Measurements from ENCODE around the gene OMD. TPM values are rescaled to one million over a fixed set of nuclear protein-coding genes. Genes with fewer than 3 reads are reported as not detected.
A peak's percentile ranks its signal among the peaks of the same experiment; 100 is the strongest.

OMD gene
- total RNA-seq, 1 donor from 2014 or later, result not detected

DNA sequence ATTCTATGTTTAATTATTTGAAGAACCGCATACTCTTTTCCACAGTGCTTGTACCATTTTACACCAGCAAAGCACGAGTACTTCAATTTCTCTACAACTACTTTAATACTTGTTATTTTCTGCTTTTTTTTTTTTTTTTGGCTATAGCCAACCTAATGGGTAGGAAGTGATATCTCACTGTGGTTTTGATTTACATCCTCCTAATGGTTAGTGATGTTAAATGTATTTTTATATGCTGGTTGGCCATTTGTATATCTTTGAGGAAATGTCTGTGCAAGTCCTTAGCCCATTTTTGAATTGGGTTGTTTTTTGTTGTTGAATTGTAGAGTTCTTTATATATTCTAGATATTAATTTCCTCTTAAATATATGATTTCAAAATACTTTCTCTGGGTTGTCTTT is 42.5 kb downstream of the OMD start:
- TF ChIP-seq, protein P1, sequence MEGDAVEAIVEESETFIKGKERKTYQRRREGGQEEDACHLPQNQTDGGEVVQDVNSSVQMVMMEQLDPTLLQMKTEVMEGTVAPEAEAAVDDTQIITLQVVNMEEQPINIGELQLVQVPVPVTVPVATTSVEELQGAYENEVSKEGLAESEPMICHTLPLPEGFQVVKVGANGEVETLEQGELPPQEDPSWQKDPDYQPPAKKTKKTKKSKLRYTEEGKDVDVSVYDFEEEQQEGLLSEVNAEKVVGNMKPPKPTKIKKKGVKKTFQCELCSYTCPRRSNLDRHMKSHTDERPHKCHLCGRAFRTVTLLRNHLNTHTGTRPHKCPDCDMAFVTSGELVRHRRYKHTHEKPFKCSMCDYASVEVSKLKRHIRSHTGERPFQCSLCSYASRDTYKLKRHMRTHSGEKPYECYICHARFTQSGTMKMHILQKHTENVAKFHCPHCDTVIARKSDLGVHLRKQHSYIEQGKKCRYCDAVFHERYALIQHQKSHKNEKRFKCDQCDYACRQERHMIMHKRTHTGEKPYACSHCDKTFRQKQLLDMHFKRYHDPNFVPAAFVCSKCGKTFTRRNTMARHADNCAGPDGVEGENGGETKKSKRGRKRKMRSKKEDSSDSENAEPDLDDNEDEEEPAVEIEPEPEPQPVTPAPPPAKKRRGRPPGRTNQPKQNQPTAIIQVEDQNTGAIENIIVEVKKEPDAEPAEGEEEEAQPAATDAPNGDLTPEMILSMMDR (IDR thresholded peaks at IDR 0.05; ENCODE audit: insufficient read depth, low read length, severe bottlenecking), result no peak

DNA sequence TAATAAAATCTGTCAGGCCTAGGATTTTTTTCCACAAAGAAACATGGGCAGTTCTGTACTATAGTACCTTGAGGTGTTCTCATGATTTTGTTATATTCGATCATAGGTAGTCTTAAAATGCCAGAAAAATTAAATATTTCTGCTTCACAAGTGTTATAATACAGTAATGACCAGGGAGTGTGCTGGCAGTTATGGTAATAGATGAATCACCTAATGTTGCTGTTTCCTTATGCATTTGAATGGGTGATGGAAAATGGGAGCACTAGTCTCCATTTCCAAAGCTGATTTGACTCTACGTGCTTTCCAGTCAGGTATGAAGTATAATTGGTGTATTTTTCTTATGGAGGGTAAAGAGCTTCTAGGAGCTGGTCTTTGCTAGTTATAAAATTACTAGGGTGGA is 43.7 kb downstream of the OMD start:
- no peaks in the 10 kb centered on the region for H3K27me3 ChIP-seq (ENCODE audit: control insufficient read depth, insufficient read depth, low read length)
- DNase-seq (ENCODE audit: low read depth) (peak; percentile 17), FAIRE-seq (no peak)
- H3K4me3 ChIP-seq (ENCODE audit: low read depth, low read length), result no peak overlapping the region
- TF ChIP-seq, protein P1 (IDR thresholded peaks at IDR 0.05; ENCODE audit: insufficient read depth, low read length, severe bottlenecking), result no peak
- H3K36me3 ChIP-seq (ENCODE audit: control insufficient read depth, insufficient read depth, low read length), result no peaks in the 10 kb centered on the region

More for the DNA sequence above, 42.5 kb downstream of the OMD start:
- H3K36me3 ChIP-seq (ENCODE audit: control insufficient read depth, insufficient read depth, low read length), result no peaks in the 10 kb centered on the region
- no peak overlapping the region for H3K4me3 ChIP-seq (ENCODE audit: low read depth, low read length)
- no peaks in the 10 kb centered on the region for H3K27me3 ChIP-seq (ENCODE audit: control insufficient read depth, insufficient read depth, low read length)
- DNase-seq (ENCODE audit: low read depth) (no peak), FAIRE-seq (no peak)

DNA sequence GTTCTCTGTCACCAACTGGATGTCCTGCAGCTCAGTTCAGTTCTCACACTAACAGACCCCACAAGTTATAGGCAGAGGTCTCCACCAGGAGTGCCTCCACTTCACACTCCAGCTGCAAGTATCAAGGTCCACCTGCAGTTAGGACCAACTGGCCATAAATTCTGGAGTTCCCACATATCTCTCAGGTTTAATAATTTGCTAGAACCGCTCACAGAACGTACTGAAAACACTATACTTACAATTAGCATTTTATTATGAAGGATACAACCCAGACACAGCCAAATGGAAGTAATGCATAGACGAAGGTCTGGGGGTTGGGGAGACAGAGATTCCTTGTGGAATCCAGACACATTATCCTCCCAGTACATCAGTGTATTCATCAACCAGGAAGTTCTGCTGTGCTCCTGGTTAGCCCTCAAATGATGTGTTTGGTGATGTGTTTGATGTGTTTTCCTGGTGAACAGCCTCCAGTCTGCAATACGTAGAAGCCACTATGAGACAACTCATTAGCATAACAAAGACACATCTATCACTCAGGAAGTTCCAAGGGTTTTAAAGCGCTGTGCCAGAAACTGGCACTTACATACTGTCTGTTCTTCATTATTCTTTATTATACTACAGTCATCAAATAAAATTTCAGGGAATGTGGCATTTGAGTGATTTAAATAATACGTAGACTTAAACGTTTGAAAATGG is 45.3 kb downstream of the OMD start:
- Histone ChIP-seq H3K4me3 (ENCODE audit: low read depth, low read length) (no peak overlapping the region), H3K36me3 (ENCODE audit: control insufficient read depth, insufficient read depth, low read length) (no peaks in the 10 kb centered on the region), H3K27me3 (ENCODE audit: control insufficient read depth, insufficient read depth, low read length) (no peaks in the 10 kb centered on the region)
- FAIRE-seq (no peak), DNase-seq (ENCODE audit: low read depth) (peak; percentile 39)
- TF ChIP-seq, protein P1 (IDR thresholded peaks at IDR 0.05; ENCODE audit: insufficient read depth, low read length, severe bottlenecking), result no peak

DNA sequence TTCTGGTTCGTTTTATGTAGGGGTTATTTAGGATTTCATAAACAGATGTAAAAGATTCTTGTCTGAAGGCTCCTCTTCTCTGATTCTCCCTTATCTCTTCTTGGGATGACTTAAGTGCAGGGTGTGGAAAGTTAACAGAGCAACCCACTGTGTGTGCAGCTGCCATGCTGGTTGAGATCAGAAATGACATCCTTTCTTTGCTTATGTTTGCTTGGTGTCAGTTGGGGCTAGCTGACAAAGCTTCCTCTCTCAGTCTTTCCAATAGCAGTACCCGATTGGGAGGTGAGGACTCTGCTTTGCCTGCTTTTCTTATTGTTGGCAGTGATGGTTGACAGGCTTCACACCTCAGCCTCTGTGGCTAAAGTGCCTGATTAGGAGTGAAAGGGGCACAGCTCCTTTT is 46.4 kb downstream of the OMD start:
- no peak overlapping the region for H3K4me3 ChIP-seq (ENCODE audit: low read depth, low read length)
- H3K36me3 ChIP-seq (ENCODE audit: control insufficient read depth, insufficient read depth, low read length), result no peaks in the 10 kb centered on the region
- H3K27me3 ChIP-seq (ENCODE audit: control insufficient read depth, insufficient read depth, low read length), result no peaks in the 10 kb centered on the region
- no peak for DNase-seq (ENCODE audit: low read depth)
- TF ChIP-seq, protein P1 (IDR thresholded peaks at IDR 0.05; ENCODE audit: insufficient read depth, low read length, severe bottlenecking), result no peak
- no peak for FAIRE-seq

DNA sequence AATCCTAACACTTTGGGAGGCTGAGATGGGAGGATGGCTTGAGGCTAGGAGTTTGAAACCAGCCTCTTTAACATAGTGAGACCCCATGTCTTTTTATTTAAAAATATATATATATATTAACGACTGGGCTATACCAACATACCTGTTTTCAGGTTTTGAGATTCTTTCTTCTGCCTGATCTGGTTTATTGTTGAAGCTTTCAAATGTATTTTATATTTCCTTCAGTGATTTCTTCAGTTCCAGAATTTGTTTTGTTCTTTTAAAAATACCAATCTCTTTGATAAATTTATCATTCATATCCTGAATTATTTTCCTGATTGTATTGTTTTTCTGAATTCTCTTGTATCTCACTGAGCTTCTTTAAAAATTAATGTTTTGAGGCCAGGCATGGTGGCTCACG is 51.1 kb downstream of the OMD start:
- TF ChIP-seq, protein P1 (IDR thresholded peaks at IDR 0.05; ENCODE audit: insufficient read depth, low read length, severe bottlenecking), result no peak
- Histone ChIP-seq H3K36me3 (ENCODE audit: control insufficient read depth, insufficient read depth, low read length) (no peaks in the 10 kb centered on the region), H3K27me3 (ENCODE audit: control insufficient read depth, insufficient read depth, low read length) (no peaks in the 10 kb centered on the region), H3K4me3 (ENCODE audit: low read depth, low read length) (no peak overlapping the region)
- no peak for FAIRE-seq
- no peak for DNase-seq (ENCODE audit: low read depth)

DNA sequence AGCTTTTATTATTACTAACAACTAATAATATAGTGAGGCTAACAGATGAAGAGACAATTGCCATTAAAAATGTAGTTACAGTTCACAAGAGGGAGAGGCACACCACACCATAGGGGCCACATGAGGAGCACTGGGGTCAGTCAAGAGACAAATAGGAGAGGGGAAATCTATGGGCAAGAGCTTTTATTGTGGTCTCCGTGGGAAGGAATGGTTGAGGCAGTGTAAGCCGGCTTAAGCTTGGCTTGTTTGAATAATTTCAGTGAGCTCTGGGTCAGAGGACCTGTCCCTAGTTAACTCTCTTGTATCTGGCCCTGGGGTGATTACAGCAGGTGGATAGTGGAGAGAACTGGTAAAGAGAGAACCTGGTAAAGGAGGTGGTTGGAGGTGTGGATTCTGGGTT is 55.2 kb downstream of the OMD start:
- no peak overlapping the region for H3K4me3 ChIP-seq (ENCODE audit: low read depth, low read length)
- H3K27me3 ChIP-seq (ENCODE audit: control insufficient read depth, insufficient read depth, low read length), result no peaks in the 10 kb centered on the region
- H3K36me3 ChIP-seq (ENCODE audit: control insufficient read depth, insufficient read depth, low read length), result no peaks in the 10 kb centered on the region
- FAIRE-seq (no peak), DNase-seq (ENCODE audit: low read depth) (no peak)
- TF ChIP-seq, protein P1 (IDR thresholded peaks at IDR 0.05; ENCODE audit: insufficient read depth, low read length, severe bottlenecking), result no peak
